ENCODE measurements around the gene HAUS3. TPM values are rescaled to one million over a fixed set of nuclear protein-coding genes. Genes with fewer than 3 reads are reported as not detected.

Gene HAUS3
- polyA plus RNA-seq, 1 donor (not counting 4 experiments of a cell fraction or from before 2014, with no cell fraction given), result 11.1 TPM

DNA sequence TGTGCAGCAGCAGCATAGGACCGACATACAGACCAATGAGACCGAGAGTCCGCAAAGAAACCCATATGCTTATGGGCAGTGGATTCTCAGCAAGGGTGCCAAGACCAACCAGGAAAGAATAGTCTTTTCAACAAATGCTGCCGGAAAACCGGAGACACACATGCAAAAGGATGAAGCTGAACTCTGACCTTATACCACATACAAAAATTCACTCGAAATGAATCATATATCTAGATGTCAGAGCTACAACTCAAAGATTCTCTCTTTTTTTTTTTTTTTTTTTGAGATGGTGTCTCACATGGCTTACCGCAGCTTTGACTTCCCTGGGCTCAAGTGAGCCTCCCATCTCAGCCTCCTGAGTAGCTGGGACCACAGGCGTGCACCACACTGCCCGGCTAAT lies 36.0 kb upstream of the HAUS3 start:
- Histone ChIP-seq H3K9ac (ENCODE audit: control insufficient read depth, extremely low read depth, insufficient read depth, low read length) (no peak overlapping the region), H2AFZ (ENCODE audit: control insufficient read depth, low read length) (no peak overlapping the region), H3K79me2 (ENCODE audit: control insufficient read depth, insufficient read depth, low read length) (no peaks in the 10 kb centered on the region), H3K9me3 (ENCODE audit: control insufficient read depth, low read depth, low read length) (no peaks in the 10 kb centered on the region), H3K4me2 (ENCODE audit: control insufficient read depth, extremely low read depth, insufficient read depth, low read depth, low read length) (no peak overlapping the region), H3K36me3 (ENCODE audit: control insufficient read depth in 2 of 2, extremely low read depth in 1 of 2, insufficient read depth in 2 of 2, low read length in 2 of 2) (no peaks in the 10 kb centered on the region), H3K4me1 (ENCODE audit: control insufficient read depth, extremely low read depth, insufficient read depth, low read length) (no peaks in the 10 kb centered on the region), H3K27ac (ENCODE audit: control insufficient read depth, insufficient read depth, low read length) (no peak overlapping the region), H4K20me1 (ENCODE audit: control insufficient read depth, extremely low read depth, insufficient read depth, low read length) (no peaks in the 10 kb centered on the region), H3K9me1 (ENCODE audit: control insufficient read depth, extremely low read depth, insufficient read depth, low read length) (no peaks in the 10 kb centered on the region), H3K4me3 (ENCODE audit: control insufficient read depth in 2 of 3, extremely low read depth in 1 of 3, insufficient read depth in 2 of 3, low read depth in 1 of 3, low read length in 3 of 3) (no peak overlapping the region), H3K27me3 (ENCODE audit: control insufficient read depth, extremely low read depth, insufficient read depth, low read length) (no peaks in the 10 kb centered on the region)
- DNase-seq (ENCODE audit: low read depth, low spot score) (no peak), FAIRE-seq (no peak)
- no peak for TF ChIP-seq EZH2 (IDR thresholded peaks at IDR 0.05; ENCODE audit: low read length)
- TF ChIP-seq, protein P1, sequence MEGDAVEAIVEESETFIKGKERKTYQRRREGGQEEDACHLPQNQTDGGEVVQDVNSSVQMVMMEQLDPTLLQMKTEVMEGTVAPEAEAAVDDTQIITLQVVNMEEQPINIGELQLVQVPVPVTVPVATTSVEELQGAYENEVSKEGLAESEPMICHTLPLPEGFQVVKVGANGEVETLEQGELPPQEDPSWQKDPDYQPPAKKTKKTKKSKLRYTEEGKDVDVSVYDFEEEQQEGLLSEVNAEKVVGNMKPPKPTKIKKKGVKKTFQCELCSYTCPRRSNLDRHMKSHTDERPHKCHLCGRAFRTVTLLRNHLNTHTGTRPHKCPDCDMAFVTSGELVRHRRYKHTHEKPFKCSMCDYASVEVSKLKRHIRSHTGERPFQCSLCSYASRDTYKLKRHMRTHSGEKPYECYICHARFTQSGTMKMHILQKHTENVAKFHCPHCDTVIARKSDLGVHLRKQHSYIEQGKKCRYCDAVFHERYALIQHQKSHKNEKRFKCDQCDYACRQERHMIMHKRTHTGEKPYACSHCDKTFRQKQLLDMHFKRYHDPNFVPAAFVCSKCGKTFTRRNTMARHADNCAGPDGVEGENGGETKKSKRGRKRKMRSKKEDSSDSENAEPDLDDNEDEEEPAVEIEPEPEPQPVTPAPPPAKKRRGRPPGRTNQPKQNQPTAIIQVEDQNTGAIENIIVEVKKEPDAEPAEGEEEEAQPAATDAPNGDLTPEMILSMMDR (optimal IDR thresholded peaks at IDR 0.05 in 1 of 3, IDR thresholded peaks at IDR 0.05 in 1 of 3, conservative IDR thresholded peaks at IDR 0.05 in 1 of 3; ENCODE audit: extremely low read depth in 1 of 3, insufficient read depth in 2 of 3, low read length in 3 of 3), result no peak
- dilution Hi-C loops (cut with MboI; ENCODE audit: extremely low pct_ligation_motif_present, low sequenced_read_pairs), result no loop called here

DNA sequence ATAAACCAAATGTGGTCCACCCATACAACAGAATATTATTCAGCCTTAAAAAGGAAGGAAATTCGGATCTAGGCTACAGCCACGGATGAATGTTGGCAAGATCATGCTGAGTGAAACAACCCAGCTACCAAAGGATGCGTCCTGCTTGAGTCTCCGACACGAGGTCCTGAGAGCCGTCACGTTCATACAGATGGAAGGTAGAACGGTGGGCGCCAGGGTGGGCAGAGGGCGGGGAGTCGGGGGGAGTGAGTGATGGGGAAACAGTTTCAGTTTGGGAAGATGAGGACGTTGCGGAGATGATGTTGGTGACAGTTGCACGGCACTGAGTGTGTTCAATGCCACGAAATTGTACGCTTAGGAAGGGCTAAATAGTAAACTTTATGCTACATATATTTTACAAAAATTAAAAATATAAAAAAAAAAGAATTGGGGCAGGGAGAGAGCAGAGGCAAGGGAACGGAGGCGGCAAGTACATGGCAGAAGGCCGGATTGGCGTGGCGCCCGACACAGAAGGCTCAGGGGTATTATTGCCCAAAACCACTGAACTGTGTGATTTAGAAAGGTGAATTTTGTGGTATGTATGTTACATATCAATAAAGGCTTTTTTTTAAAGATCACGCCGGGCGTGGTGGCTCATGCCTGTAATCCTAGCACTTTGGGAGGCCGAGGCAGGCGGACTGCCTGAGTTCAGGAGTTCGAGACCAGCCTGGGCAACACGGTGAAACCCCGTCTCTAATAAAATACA lies 34.8 kb upstream of the HAUS3 start:
- H3K79me2 ChIP-seq (ENCODE audit: control insufficient read depth, insufficient read depth, low read length), result no peaks in the 10 kb centered on the region
- dilution Hi-C loops (cut with MboI; ENCODE audit: extremely low pct_ligation_motif_present, low sequenced_read_pairs), result no loop called here
- H3K4me3 ChIP-seq (ENCODE audit: control insufficient read depth in 2 of 3, extremely low read depth in 1 of 3, insufficient read depth in 2 of 3, low read depth in 1 of 3, low read length in 3 of 3), result no peak overlapping the region
- no peaks in the 10 kb centered on the region for H3K4me1 ChIP-seq (ENCODE audit: control insufficient read depth, extremely low read depth, insufficient read depth, low read length)
- no peaks in the 10 kb centered on the region for H3K9me3 ChIP-seq (ENCODE audit: control insufficient read depth, low read depth, low read length)
- H3K27ac ChIP-seq (ENCODE audit: control insufficient read depth, insufficient read depth, low read length), result no peak overlapping the region
- no peaks in the 10 kb centered on the region for H3K27me3 ChIP-seq (ENCODE audit: control insufficient read depth, extremely low read depth, insufficient read depth, low read length)
- no peaks in the 10 kb centered on the region for H4K20me1 ChIP-seq (ENCODE audit: control insufficient read depth, extremely low read depth, insufficient read depth, low read length)
- DNase-seq (ENCODE audit: low read depth, low spot score) (no peak), FAIRE-seq (no peak)
- H3K4me2 ChIP-seq (ENCODE audit: control insufficient read depth, extremely low read depth, insufficient read depth, low read depth, low read length), result no peak overlapping the region
- no peak overlapping the region for H3K9ac ChIP-seq (ENCODE audit: control insufficient read depth, extremely low read depth, insufficient read depth, low read length)
- no peaks in the 10 kb centered on the region for H3K9me1 ChIP-seq (ENCODE audit: control insufficient read depth, extremely low read depth, insufficient read depth, low read length)
- no peak overlapping the region for H2AFZ ChIP-seq (ENCODE audit: control insufficient read depth, low read length)
- TF ChIP-seq EZH2 (IDR thresholded peaks at IDR 0.05; ENCODE audit: low read length), result no peak
- TF ChIP-seq, protein P1 (optimal IDR thresholded peaks at IDR 0.05 in 1 of 3, IDR thresholded peaks at IDR 0.05 in 1 of 3, conservative IDR thresholded peaks at IDR 0.05 in 1 of 3; ENCODE audit: extremely low read depth in 1 of 3, insufficient read depth in 2 of 3, low read length in 3 of 3), result no peak
- H3K36me3 ChIP-seq (ENCODE audit: control insufficient read depth in 2 of 2, extremely low read depth in 1 of 2, insufficient read depth in 2 of 2, low read length in 2 of 2), result no peaks in the 10 kb centered on the region
